Fibroblast of skin of scalp (primary cell): ENCODE measurements around the gene RRBP1.

Source experiments
- DNase-seq: peaks from one replicate; pipeline ENCODE4 v3.0.0-alpha.2; 2013

Gene RRBP1

GRCh38 chr20:17646961-17647301 is 35.1 kb downstream of the RRBP1 start:
- DNase-seq, result no peak

DNA sequence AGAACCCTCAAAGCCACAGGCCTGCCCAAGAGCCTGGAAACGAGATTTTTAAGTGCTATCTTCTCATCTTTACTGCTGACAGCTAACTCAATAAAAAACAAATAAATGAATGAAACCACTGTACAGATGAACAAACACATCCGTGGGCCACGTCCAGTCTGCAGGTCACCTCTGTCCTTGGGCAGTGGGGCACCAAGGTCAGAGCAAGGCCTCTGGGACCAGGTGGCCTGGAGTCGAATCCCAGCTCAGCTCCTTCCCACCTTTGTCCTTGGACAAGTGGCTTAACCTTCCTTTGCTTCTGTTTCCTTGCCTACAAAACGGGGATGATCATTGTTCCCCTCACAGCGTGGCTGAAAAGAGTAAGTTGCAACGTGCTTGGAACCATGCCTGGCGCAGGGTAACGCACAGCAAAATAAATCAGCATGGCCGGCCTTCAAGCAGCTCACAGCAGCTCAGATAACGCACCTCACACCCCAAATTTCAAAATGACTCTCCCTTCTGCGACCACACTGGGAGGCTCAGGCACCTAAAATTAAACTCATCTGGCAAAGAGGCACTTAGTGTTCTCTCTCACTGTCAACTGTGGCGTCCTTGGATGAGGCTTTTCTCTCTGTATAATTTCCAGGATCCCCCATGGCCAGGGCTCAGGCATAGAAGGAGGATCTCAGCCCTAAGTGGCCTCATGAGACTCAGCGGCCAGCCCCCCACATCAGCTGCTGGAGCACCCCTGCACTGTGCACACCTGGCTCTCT is 35.7 kb downstream of the RRBP1 start:
- no peak for DNase-seq

DNA sequence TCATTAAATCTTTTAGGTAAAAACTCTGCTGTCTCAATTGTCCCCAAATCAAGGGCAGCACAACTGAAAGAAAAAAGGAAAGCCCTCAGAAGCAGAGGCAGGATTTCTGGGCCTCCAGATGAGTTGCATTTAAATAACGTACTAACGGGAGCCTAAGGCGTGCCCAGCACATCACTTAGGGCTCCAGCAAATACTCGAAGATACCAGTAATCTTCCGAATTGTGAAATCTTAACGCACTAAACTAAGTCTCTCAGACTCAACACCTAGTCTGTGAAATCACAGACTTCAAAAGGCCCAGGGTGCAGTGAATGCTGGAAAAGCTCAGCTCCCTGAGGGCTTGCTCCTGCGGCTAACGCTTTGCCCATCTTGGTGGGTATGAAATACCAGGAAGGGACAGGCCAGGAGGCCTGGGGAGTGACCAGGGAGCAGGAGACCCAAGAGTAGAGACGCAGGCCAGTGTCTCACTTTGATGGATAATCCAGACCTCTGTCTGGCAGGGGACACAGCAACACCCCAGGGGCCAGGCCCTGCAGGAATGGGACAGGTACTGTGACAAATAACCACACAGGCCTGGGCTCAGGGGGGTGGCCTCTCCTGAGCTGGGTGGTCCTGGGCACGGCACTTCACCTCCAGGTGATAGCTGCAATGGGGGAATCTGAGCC is 36.4 kb downstream of the RRBP1 start:
- no peak for DNase-seq

GRCh38 chr20:17645010-17645409 is 37.0 kb downstream of the RRBP1 start:
- DNase-seq, result no peak

DNA sequence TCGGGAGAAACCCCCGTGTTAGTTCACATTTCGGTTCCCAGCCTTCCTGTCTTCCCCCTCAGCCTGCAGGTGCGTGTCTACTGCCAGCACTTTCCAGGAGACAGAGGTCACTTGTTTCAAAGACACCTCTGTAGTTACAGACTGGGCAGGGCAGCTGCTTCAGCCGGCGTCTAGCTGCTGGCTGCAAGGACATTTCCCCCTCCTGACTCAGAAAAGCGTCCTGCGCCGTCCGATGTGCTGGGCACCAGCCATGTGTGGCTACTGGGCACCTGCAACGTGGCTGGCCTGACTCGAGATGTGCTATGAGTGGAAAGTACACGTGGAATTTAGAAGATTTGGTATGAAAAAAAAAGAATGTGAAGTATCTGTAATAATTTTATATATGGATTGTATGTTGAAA is 37.6 kb downstream of the RRBP1 start:
- no peak for DNase-seq

GRCh38 chr20:17643531-17644188 is 38.4 kb downstream of the RRBP1 start:
- no peak for DNase-seq

GRCh38 chr20:17642404-17643269 is 39.4 kb downstream of the RRBP1 start:
- DNase-seq, result no peak

DNA sequence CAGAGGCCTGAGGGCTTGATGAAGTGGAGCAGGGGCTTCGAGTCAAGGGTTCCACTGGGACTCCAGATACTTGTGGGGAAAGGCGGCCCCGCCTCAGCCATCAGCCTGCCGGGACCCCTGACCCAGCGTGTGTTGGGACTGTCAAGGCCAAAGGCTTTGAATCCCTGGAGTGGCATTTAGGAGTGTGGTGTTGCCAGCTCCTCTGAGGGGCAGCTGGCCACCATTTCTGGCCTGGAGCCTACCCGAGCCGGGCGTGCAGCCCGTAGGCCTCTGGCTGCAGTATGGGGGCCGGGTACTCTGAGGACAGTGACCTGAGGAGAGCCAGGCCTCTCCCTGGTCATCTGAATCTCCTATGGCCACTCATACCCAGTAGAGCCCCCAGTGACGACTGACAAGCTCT is 40.0 kb downstream of the RRBP1 start:
- DNase-seq, result no peak

DNA sequence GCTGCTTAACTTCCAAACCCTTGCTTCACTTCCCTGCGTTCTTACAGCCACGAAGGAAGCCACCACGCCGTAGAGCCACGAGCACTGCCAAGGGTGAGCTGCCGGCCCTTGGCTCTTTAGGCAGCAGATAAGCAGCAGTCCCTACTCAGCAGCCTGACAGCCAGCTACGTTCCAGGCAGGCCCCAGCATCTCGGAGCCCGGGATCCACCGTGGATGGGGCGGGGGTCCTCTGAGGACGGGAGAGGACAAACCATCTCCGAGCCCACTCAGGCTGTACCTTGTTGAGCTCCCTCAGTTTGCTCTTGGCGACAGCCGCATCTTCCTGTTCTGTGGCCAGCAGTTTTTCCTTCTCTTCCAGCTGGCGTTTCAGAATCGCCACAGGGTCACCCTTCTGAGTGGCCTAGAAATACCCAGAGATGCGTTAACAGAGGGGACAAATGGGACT is 40.5 kb downstream of the RRBP1 start:
- no peak for DNase-seq

DNA sequence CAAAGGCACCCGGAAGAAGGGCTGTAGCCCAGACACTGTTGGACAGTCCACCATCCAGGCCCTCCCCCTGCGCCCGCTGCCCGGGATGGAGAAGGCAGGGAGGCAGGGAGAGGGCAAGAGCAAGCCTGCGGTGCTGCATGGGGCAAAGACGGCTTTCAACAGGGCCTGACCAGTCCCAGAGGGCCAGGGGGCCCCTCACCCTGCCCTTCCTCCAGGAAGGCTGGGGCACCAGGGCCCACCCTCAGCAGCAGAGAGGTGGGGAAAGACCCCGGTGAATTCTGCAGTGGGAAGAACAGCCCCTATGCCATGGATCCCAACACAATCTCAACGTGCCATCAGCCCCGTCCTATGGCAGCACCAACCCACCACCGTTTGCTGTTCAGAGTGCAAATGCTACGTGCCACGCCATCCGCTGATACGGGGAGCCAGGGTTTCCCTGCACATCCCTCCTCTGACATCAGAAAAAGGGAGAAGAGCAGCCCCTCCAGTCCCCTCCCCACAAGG is 41.1 kb downstream of the RRBP1 start:
- no peak for DNase-seq

DNA sequence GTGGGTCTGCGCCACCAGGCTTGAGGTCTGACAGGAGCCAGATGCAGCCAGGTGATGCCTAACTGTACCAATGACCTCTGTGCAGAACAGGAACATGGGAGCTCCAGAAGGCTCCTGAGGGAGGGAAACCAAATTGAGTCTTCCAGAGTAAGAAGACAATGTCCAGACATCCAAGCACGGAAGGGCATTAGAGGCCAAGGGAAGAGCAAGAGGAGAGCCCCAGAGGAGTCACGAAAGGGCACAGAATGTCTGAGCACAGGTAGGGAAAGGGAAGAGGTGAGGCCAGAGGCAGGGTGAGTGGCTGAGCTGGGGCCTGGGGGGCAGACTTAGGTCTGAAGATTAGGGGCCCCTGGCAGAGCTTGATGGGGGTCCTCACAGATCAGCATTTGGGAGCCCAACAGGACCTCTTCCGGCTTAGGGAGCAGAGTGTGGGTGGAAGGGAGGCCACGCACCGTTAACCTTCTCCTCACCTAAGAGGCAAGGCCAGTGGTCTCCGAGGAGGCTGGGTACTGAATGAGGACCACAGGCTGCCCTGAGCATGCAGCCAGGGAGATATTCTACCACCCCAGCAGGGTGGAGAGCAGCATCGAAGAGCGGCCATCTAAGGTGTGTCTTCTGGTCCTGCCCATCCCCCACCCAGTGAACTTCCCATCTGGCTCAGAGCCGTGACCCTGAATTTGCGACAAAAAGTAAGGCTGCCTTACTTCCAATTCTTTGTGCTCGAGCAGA is 41.7 kb downstream of the RRBP1 start:
- DNase-seq, result no peak

GRCh38 chr20:17638835-17639407 is 43.1 kb downstream of the RRBP1 start:
- no peak for DNase-seq

GRCh38 chr20:17637985-17638640 is 43.9 kb downstream of the RRBP1 start:
- no peak for DNase-seq

DNA sequence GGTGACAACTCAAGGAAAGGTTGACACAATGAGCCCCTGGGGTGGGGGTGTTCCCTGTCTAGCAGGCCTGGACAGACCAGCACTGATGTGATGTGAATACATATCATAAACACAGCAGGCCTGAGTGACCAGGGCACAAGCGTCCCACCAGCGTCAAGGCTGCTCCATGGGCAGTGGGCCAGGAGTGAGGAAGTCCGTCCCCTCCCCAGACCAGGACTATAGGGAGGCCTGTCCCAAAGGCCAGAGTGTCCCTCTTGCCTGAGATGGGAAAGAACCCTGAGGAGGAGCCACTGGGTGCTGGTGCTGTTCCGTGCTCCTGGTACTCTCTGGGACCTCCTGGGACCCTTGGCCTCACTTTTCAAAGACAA is 44.6 kb downstream of the RRBP1 start:
- no peak for DNase-seq

DNA sequence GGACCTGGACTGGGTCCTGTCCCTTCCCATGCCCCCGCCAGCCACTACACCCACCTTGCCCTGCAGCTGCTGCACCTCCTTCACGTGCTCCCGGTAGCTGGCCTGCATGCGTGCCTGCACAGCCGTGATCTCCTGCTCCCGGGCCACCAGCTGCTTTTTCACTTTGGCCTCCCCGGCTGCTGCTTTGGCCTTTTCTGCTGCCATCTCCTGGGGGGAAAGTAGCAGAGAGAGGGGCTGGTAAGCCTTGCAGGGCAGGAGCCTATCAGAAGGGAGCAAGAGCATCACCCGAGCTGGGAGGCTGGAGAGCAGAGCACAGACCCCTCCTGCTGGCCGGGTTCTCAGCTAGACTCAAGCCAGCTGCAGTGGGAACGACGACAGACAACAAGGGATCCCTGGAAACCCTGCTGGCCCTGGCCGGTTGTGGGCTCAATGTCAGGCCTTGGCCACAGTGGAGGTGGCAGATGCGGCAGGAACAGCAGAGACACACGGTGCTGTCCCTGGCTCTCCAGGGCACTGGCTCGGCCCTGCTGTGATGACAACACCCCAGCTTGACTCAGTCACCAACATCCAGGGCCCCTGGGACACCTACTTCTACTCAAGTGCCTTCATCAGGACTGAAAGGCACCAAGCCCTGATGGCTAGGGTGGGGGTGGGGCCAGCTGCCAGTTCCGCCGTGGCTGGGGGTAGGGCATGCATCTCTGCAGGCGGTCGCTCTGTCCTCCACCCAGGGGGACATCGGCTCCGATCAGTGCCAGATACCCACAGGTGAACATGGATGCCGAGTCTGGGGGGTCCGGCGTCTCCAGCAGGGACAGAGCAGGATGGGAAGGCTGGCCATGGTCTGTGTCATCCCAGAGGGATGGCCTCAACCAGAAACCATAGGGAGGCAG is 45.3 kb downstream of the RRBP1 start:
- no peak for DNase-seq

- DNase-seq, result no peak
These were observed 46.5 kb downstream of the RRBP1 start for GRCh38 chr20:17635332-17636244.

DNA sequence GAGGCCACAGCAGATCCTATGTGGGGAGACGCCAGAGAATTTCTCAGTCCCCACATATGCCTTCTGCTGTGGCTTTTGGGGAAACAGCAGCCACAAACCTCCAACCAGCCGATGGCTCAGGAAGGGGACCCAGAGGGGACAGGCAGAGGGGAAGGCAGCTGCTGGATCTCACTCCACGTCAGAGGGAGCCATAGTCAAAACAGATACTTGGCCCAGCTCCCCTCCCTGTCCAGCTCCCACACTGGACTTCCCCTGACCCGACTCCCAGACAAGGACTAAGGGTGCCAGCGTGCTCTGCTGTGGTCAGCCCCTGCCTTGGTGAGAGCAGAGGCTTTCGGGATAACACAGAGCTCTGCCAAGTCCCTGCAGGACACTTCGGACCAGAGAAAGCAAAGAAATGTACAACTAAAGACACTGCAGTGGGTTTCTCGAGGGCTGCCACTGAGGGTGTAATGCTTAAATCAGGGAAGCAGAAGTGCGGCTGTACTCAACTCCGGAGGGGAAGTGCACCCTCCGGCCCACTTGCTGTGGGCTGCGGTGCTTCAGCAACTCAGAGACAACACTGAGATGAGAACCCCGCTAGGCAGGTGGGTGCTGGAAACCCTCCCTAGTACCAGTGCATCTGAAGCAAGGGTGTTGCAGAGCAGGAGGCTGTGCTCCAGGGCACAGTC is 47.2 kb downstream of the RRBP1 start:
- no peak for DNase-seq

GRCh38 chr20:17633850-17634500 is 48.1 kb downstream of the RRBP1 start:
- DNase-seq, result no peak
